Natural killer cell (primary cell): ENCODE measurements around the gene MCOLN1. TPM values are rescaled to one million over a fixed set of nuclear protein-coding genes. Genes with fewer than 3 reads are reported as not detected.
A peak's percentile ranks its signal among the peaks of the same experiment; 100 is the strongest.

ENCODE experiments used
- ATAC-seq, 3 donors: fragments of 150-1000 bp in 2 of 3; fragments of 200-7000 bp in 1 of 3; cut with Tn5 transposase; 1 replicate in 1 of 3; 2 replicates in 2 of 3; pipeline ENCODE4 v1.10.0; 2021; ENCODE audit warnings: mild to moderate bottlenecking in 2 of 3, moderate library complexity in 2 of 3
- DNase-seq, 2 donors: peaks; one replicate each; pipeline versions ENCODE4 v3.0.0 to v3.0.0-alpha.2; 2013 to 2021; ENCODE audit warnings: mixed read lengths in 1 of 2
- H3K27ac ChIP-seq: one replicate; pipeline ENCODE4 v1.5.1; 2013; ENCODE audit warnings: mild to moderate bottlenecking, low read length
- H3K27me3 ChIP-seq: one replicate; pipeline ENCODE4 v1.6.1; 2013; ENCODE audit warnings: low read length; ENCODE audit not compliant: control insufficient read depth, insufficient read depth
- H3K36me3 ChIP-seq: one replicate; pipeline ENCODE4 v1.6.1; 2013; ENCODE audit warnings: low read length; ENCODE audit not compliant: control insufficient read depth, insufficient read depth
- H3K4me1 ChIP-seq: one replicate; pipeline ENCODE4 v1.6.1; 2013; ENCODE audit warnings: low read length; ENCODE audit not compliant: control insufficient read depth, insufficient read depth
- H3K4me3 ChIP-seq: one replicate; pipeline ENCODE4 v1.5.1; 2013; ENCODE audit warnings: low read length
- H3K9me3 ChIP-seq: one replicate; pipeline ENCODE4 v1.6.1; 2013; ENCODE audit warnings: low read length; ENCODE audit not compliant: control insufficient read depth, insufficient read depth
- H3K27ac Mint-ChIP-seq, 2 donors: one replicate each; pipeline ENCODE4 v1.8.0; 2022; ENCODE audit warnings: mild to moderate bottlenecking in 2 of 2, mixed read lengths in 2 of 2, moderate library complexity in 1 of 2
- H3K27me3 Mint-ChIP-seq, 2 donors: one replicate each; pipeline ENCODE4 v1.8.0; 2022; ENCODE audit warnings: low read depth in 2 of 2, mixed read lengths in 2 of 2
- H3K36me3 Mint-ChIP-seq: one replicate; pipeline ENCODE4 v1.8.0; 2022; ENCODE audit warnings: mixed read lengths
- H3K4me1 Mint-ChIP-seq, 2 donors: one replicate each; pipeline ENCODE4 v1.8.0; 2022; ENCODE audit warnings: mixed read lengths in 2 of 2
- H3K4me3 Mint-ChIP-seq: one replicate; pipeline ENCODE4 v1.8.0; 2022; ENCODE audit warnings: mild to moderate bottlenecking, moderate library complexity, mixed read lengths
- H3K9me3 Mint-ChIP-seq, 2 donors: one replicate each; pipeline ENCODE4 v1.8.0; 2022; ENCODE audit warnings: mixed read lengths in 2 of 2
- CTCF ChIP-seq: fragments of 200-600 bp; IDR thresholded peaks from one replicate; pipeline ENCODE4 v1.8.0; 2022; ENCODE audit warnings: antibody characterized with exemption
- WGBS: methylation state at CpG from one replicate; pipeline ENCODE4 v1.1.7; 2013; ENCODE audit warnings: missing lambda C conversion rate; ENCODE audit not compliant: insufficient coverage; 5-methylcytosine and 5-hydroxymethylcytosine counted together
- intact Hi-C: fragments of 100-400 bp; cut with micrococcal nuclease; formaldehyde crosslinking; loops from one replicate; pipeline ENCODE4 v1.14.2; 2022
- total RNA-seq, 4 donors: library from RNA; stranded (reverse); fragments of 120-200 nt in 1 of 4; gene quantifications; one replicate each; pipeline versions ENCODE4 v1.2.3 to v1.2.4, GENCODE V29; 2013 to 2022

Gene MCOLN1
- total RNA-seq, 3 donors from 2014 or later (not counting 1 experiment from before 2014, with no cell fraction given): 22.9 to 37.6 (median 27.8) TPM

GRCh38 chr19:7521551-7522071 is 813 bp upstream of the MCOLN1 start:
- intact Hi-C loops: loop anchor here (1.0 kb wide), 1 partner anchor 13 kb away; no protein-coding TSS in a partner anchor

GRCh38 chr19:7522923-7523667 is 671 bp downstream of the MCOLN1 start:
- TF ChIP-seq CTCF: no peak
- Mint-ChIP-seq H3K27me3 (no peaks in the 10 kb centered on the region), H3K9me3 (no peaks in the 10 kb centered on the region), H3K4me1 (peaks cover 11% of the 10 kb centered on the region in 2 donors), H3K27ac (peak overlapping the region; percentile 68 to 87), H3K4me3 (peak overlapping the region; percentile 82), H3K36me3 (no peaks in the 10 kb centered on the region)
- DNase-seq: no peak
- H3K36me3 ChIP-seq: peaks cover 2% of the 10 kb centered on the region
- H3K27ac ChIP-seq: no peak overlapping the region
- intact Hi-C loops: loop anchor here (1.0 kb wide), 1 partner anchor 11 kb away; no protein-coding TSS in a partner anchor
- peaks cover 18% of the 10 kb centered on the region for H3K4me1 ChIP-seq
- ATAC-seq: no peak
- peak overlapping the region; percentile 43 for H3K4me3 ChIP-seq
- no peaks in the 10 kb centered on the region for H3K27me3 ChIP-seq
- no peaks in the 10 kb centered on the region for H3K9me3 ChIP-seq
- WGBS: 14% methylated on average over 23 of the region's 23 CpGs

More at GRCh38 chr19:7521551-7522071, 813 bp upstream of the MCOLN1 start:
- H3K4me3 ChIP-seq: no peak overlapping the region
- H3K4me1 ChIP-seq: peaks cover 22% of the 10 kb centered on the region
- WGBS: 70% methylated on average over 10 of the region's 10 CpGs
- no peak overlapping the region for H3K27ac ChIP-seq
- no peak for ATAC-seq
- TF ChIP-seq CTCF: no peak
- Mint-ChIP-seq H3K4me3 (peak overlapping the region; percentile 92), H3K27me3 (no peaks in the 10 kb centered on the region), H3K27ac (peak overlapping the region; percentile 68 to 87), H3K4me1 (peaks cover 11 to 14% of the 10 kb centered on the region in 2 donors), H3K9me3 (no peaks in the 10 kb centered on the region), H3K36me3 (no peaks in the 10 kb centered on the region)
- H3K27me3 ChIP-seq: no peaks in the 10 kb centered on the region
- DNase-seq: no peak
- H3K9me3 ChIP-seq: no peaks in the 10 kb centered on the region
- peaks cover 2% of the 10 kb centered on the region for H3K36me3 ChIP-seq

GRCh38 chr19:7524523-7524922 is 2.1 kb downstream of the MCOLN1 start:
- TF ChIP-seq CTCF: no peak
- no peak overlapping the region for H3K4me3 Mint-ChIP-seq
- Histone ChIP-seq H3K27ac (no peak overlapping the region), H3K4me3 (no peak overlapping the region), H3K36me3 (peaks cover 2% of the 10 kb centered on the region), H3K4me1 (peaks cover 18% of the 10 kb centered on the region), H3K27me3 (no peaks in the 10 kb centered on the region), H3K9me3 (no peaks in the 10 kb centered on the region)
- DNase-seq (no peak), ATAC-seq (no peak)
- H3K27ac Mint-ChIP-seq: no peak overlapping the region
- intact Hi-C loops: no loop called here
- no peaks in the 10 kb centered on the region for H3K9me3 Mint-ChIP-seq
- peaks cover 11% of the 10 kb centered on the region in 2 donors for H3K4me1 Mint-ChIP-seq
- WGBS: 98% methylated on average over 5 of the region's 5 CpGs
- no peaks in the 10 kb centered on the region for H3K36me3 Mint-ChIP-seq
- no peaks in the 10 kb centered on the region for H3K27me3 Mint-ChIP-seq
